GM12872 (cell line): ENCODE results near the gene FAM43A.

Experiments
- TF ChIP-seq, protein P1 (sequence below): IDR thresholded peaks from 3 replicates; pipeline ENCODE4 v1.5.1; 2011; ENCODE audit warnings: low read depth, mild to moderate bottlenecking, low read length, moderate library complexity; ENCODE audit not compliant: insufficient read depth

FAM43A gene

DNA sequence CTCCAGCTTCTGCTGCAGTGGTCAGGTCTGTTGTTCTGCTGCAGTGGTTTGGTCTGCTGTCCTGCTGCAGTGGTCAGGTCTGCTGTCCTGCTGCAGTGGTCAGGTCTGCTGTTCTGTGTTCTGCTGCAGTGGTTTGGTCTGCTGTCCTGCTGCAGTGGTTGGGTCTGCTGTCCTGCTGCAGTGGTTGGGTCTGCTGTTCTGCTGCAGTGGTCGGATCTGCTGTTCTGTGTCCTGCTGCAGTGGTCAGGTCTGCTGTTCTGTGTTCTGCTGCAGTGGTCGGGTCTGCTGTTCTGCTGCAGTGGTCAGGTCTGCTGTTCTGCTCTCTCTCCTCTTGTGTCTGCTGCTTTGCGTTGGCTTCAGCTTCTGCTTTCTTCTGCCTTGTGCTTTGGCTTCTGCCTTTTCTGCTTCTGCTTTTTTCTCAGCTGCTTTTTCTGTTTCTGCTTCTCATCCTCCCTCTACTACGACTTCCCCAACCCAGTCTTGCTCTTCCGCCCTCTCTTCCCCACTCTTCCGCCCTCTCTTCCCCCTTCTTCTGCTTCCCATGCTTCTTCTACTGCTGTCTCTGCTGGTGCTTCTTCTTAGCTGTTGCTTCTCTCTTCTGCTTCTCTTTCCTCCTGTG, 50.7 kb downstream of the FAM43A start:
- TF ChIP-seq, protein P1, sequence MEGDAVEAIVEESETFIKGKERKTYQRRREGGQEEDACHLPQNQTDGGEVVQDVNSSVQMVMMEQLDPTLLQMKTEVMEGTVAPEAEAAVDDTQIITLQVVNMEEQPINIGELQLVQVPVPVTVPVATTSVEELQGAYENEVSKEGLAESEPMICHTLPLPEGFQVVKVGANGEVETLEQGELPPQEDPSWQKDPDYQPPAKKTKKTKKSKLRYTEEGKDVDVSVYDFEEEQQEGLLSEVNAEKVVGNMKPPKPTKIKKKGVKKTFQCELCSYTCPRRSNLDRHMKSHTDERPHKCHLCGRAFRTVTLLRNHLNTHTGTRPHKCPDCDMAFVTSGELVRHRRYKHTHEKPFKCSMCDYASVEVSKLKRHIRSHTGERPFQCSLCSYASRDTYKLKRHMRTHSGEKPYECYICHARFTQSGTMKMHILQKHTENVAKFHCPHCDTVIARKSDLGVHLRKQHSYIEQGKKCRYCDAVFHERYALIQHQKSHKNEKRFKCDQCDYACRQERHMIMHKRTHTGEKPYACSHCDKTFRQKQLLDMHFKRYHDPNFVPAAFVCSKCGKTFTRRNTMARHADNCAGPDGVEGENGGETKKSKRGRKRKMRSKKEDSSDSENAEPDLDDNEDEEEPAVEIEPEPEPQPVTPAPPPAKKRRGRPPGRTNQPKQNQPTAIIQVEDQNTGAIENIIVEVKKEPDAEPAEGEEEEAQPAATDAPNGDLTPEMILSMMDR: no peak

DNA sequence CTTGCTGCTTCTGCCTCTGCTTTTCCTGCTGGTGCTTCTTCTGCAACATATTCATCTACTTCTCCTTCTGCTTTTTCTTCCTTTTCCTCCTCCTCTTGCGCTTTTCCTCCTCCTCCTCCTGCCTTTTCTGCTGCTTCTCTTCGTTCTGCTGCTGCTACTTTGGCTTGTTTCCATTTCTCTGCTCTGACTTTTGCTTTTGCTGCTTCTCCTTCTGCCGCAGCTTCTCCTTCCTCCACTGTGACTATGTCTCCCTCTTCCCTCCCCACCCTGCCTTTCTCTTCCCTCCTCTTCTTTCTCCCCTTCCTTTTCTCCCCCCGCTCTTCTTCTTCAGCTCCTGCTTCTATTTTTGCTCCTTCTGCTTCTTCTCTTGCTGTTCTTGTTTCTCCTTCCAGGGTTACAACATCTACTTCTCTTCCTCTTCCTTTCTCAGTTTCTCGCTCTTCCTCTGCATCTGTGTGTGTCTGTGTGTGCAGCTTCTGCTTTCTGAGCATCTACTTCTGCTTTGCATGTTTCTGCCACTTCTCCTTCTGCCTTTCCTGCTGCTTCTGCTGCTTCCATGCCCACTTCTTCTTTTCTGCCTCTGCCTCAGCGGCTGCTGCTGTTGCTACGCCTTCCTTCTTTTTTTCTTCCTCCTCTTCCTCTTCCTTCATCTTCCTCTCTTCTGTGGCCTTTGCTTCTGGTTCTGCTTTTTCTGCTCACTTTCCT, 51.4 kb downstream of the FAM43A start:
- TF ChIP-seq, protein P1: no peak
